Psoas muscle (tissue), 8 donors: ENCODE results near the gene SEPHS2. TPM values are rescaled to one million over a fixed set of nuclear protein-coding genes. Genes with fewer than 3 reads are reported as not detected.

Source experiments
- ATAC-seq, 4 donors: fragments of 200-7000 bp; cut with Tn5 transposase; one replicate each; pipeline ENCODE4 v1.9.1; 2020; ENCODE audit warnings: moderate library complexity in 3 of 4, mild to moderate bottlenecking in 2 of 4
- DNase-seq, 2 donors: peaks; one replicate each; pipeline ENCODE4 v3.0.0-alpha.2; 2020
- H3K27ac ChIP-seq: fragments of 200-600 bp; one replicate; pipeline ENCODE4 v1.8.0; 2022
- H3K27me3 ChIP-seq, 3 donors: fragments of 200-600 bp in 1 of 3; one replicate each; pipeline versions ENCODE4 v1.6.1 to v1.8.0; 2013 to 2022; ENCODE audit warnings: low read length in 2 of 3, mild to moderate bottlenecking in 2 of 3, moderate library complexity in 1 of 3; ENCODE audit not compliant: insufficient read depth in 3 of 3
- H3K36me3 ChIP-seq, 2 donors: fragments of 200-600 bp in 1 of 2; one replicate each; pipeline versions ENCODE4 v1.6.1 to v1.8.0; 2013 to 2022; ENCODE audit warnings: low read depth in 1 of 2, mild to moderate bottlenecking in 1 of 2, moderate library complexity in 1 of 2; ENCODE audit not compliant: insufficient read depth in 1 of 2
- H3K4me1 ChIP-seq: fragments of 200-600 bp; one replicate; pipeline ENCODE4 v1.8.0; 2022
- H3K4me3 ChIP-seq: fragments of 200-600 bp; one replicate; pipeline ENCODE4 v1.8.0; 2022; ENCODE audit warnings: mild to moderate bottlenecking
- H3K9me3 ChIP-seq: fragments of 200-600 bp; one replicate; pipeline ENCODE4 v1.8.0; 2022
- CTCF ChIP-seq: fragments of 200-600 bp; IDR thresholded peaks from one replicate; pipeline ENCODE4 v1.8.0; 2022; ENCODE audit warnings: antibody characterized with exemption
- WGBS, 3 donors: extraction: QIAGEN DNeasy Blood & Tissue Kit; methylation state at CpG; one replicate each; pipeline versions ENCODE4 v1.1.6 to v1.1.7; 2013; 5-methylcytosine and 5-hydroxymethylcytosine counted together
- intact Hi-C, 2 donors: fragments of 100-400 bp; cut with DNase I; formaldehyde crosslinking; loops; one replicate each; pipeline versions ENCODE4 v1.11.0 to v1.14.2; 2022
- polyA plus RNA-seq, 3 donors: library from polyadenylated mRNA; stranded (reverse); fragments of 200-250 nt; gene quantifications; one replicate each; pipeline ENCODE4 v1.2.3, GENCODE V29; 2013
- total RNA-seq, 4 donors: library from RNA; stranded (reverse); fragmentation: NEBNext Ultra II Directional in 2 of 4; extraction: Animal tissue kit (Norgen Biotek cat#: 25700) in 2 of 4; gene quantifications; one replicate each; pipeline versions ENCODE4 v1.2.1 to v1.2.4, GENCODE V29; 2021 to 2023
- donor health status: healthy with polysubstance abuse.
- donor health status: DM: no; HTN: no; CAD: no; lungs with moderate emphysema.
- donor health status: Bipolar disorder and iron deficiency.
- donor health status: healthy.
- donor health status: DM: yes; HTN: yes; CAD: no.
- donor health status: DM: no; HTN: no; CAD: no.
- donor health status: DM: no; HTN: no; CAD: no.
- donor health status: DM: yes; HTN: yes; CAD: no.

SEPHS2 gene
- total and polyA plus RNA-seq, 7 donors, result 25.4 to 96.7 (median 59.8) TPM

- peaks cover 8% of the 10 kb centered on the region for H3K4me1 ChIP-seq
- intact Hi-C loops, result no loop called here
- WGBS, 3 donors, result 87 to 91% (median 89%) methylated on average over 5 of the region's 5 CpGs
- H3K4me3 ChIP-seq, result no peak overlapping the region
- no peaks in the 10 kb centered on the region for H3K27me3 ChIP-seq
- peaks cover 0 to 11% of the 10 kb centered on the region in 2 donors for H3K36me3 ChIP-seq
- no peaks in the 10 kb centered on the region for H3K9me3 ChIP-seq
- H3K27ac ChIP-seq, result no peak overlapping the region
- TF ChIP-seq CTCF, result no peak
- no peak for ATAC-seq
- no peak for DNase-seq
These were observed 6.8 kb downstream of the SEPHS2 start for GRCh38 chr16:30438835-30439234.

GRCh38 chr16:30437511-30438046 is 8.1 kb downstream of the SEPHS2 start:
- no peaks in the 10 kb centered on the region for H3K4me1 ChIP-seq
- 70 to 78% (median 72%) methylated on average over 3 of the region's 3 CpGs for WGBS, 3 donors
- intact Hi-C loops, result no loop called here

GRCh38 chr16:30434852-30435251 is 10.8 kb downstream of the SEPHS2 start:
- Histone ChIP-seq H3K4me1 (peaks cover 7% of the 10 kb centered on the region), H3K27me3 (no peaks in the 10 kb centered on the region), H3K36me3 (no peaks in the 10 kb centered on the region), H3K4me3 (no peak overlapping the region), H3K27ac (no peak overlapping the region), H3K9me3 (no peaks in the 10 kb centered on the region)
- ATAC-seq (no peak), DNase-seq (no peak)
- TF ChIP-seq CTCF, result no peak
- intact Hi-C loops, result no loop called here
- WGBS, 3 donors, result 69 to 70% (median 69%) methylated on average over 4 of the region's 4 CpGs

More at GRCh38 chr16:30437511-30438046, 8.1 kb downstream of the SEPHS2 start:
- Histone ChIP-seq H3K9me3 (no peaks in the 10 kb centered on the region), H3K27me3 (no peaks in the 10 kb centered on the region), H3K36me3 (no peaks in the 10 kb centered on the region), H3K27ac (no peak overlapping the region), H3K4me3 (no peak overlapping the region)
- no peak for TF ChIP-seq CTCF
- DNase-seq, result no peak
- no peak for ATAC-seq

GRCh38 chr16:30430428-30430970 is 15.2 kb downstream of the SEPHS2 start:
- Histone ChIP-seq H3K4me1 (peaks cover 18% of the 10 kb centered on the region), H3K36me3 (peaks cover 0 to 18% of the 10 kb centered on the region in 2 donors), H3K27ac (peak overlapping the region; percentile 66), H3K27me3 (no peaks in the 10 kb centered on the region), H3K9me3 (no peaks in the 10 kb centered on the region), H3K4me3 (peak overlapping the region; percentile 73)
- no peak for TF ChIP-seq CTCF
- ATAC-seq (peak; percentile 33 to 54 (median 41)), DNase-seq (peak; percentile 35 to 63)
- WGBS, 3 donors, result 46 to 51% (median 50%) methylated on average over 19 of the region's 19 CpGs
- intact Hi-C loops, result loop anchor here in 1 of 2 donors (1.0 to 2.0 kb wide), 2 partner anchors 13 to 198 kb away; no protein-coding TSS in a partner anchor
